H9 (cell line): Measurements from ENCODE around the gene MRPL45. TPM values are rescaled to one million over a fixed set of nuclear protein-coding genes. Genes with fewer than 3 reads are reported as not detected.

Source experiments
- DNase-seq: peaks from one replicate; pipeline ENCODE4 v3.0.0-alpha.2; 2017
- H2AFZ ChIP-seq: one replicate; pipeline ENCODE4 v1.6.1; 2013; ENCODE audit warnings: mild to moderate bottlenecking, low read length, control low read depth, moderate library complexity
- H2AK5ac ChIP-seq: 2 replicates; pipeline ENCODE4 v1.6.1; 2013; ENCODE audit warnings: low read length, control low read depth, mixed read lengths; ENCODE audit not compliant: insufficient read length
- H2BK120ac ChIP-seq: one replicate; pipeline ENCODE4 v1.6.1; 2013; ENCODE audit warnings: low read depth, mild to moderate bottlenecking, low read length, control low read depth, inconsistent platforms; ENCODE audit not compliant: poor library complexity, severe bottlenecking
- H2BK12ac ChIP-seq: 2 replicates; pipeline ENCODE4 v1.6.1; 2013; ENCODE audit warnings: low read length, control low read depth, mixed read lengths, low read depth; ENCODE audit not compliant: insufficient read length
- H2BK15ac ChIP-seq: 2 replicates; pipeline ENCODE4 v1.6.1; 2013; ENCODE audit warnings: low read depth, low read length, control low read depth
- H2BK20ac ChIP-seq: one replicate; pipeline ENCODE4 v1.6.1; 2013; ENCODE audit warnings: low read depth, mild to moderate bottlenecking, low read length, control low read depth, inconsistent platforms; ENCODE audit not compliant: poor library complexity, severe bottlenecking
- H2BK5ac ChIP-seq: 2 replicates; pipeline ENCODE4 v1.6.1; 2013; ENCODE audit warnings: low read length, control low read depth, mixed read lengths; ENCODE audit not compliant: insufficient read length
- H3K14ac ChIP-seq: 2 replicates; pipeline ENCODE4 v1.6.1; 2013; ENCODE audit warnings: low read length, control low read depth; ENCODE audit not compliant: insufficient read depth
- H3K18ac ChIP-seq: 2 replicates; pipeline ENCODE4 v1.6.1; 2013; ENCODE audit warnings: low read depth, mild to moderate bottlenecking, mixed read lengths, low read length, control low read depth; ENCODE audit not compliant: insufficient read length
- H3K23ac ChIP-seq: 2 replicates; pipeline ENCODE4 v1.6.1; 2013; ENCODE audit warnings: low read length, control low read depth, mixed read lengths, low read depth; ENCODE audit not compliant: insufficient read length
- H3K23me2 ChIP-seq: 2 replicates; pipeline ENCODE4 v1.6.1; 2013; ENCODE audit warnings: low read depth, mild to moderate bottlenecking, mixed read lengths, low read length, control low read depth; ENCODE audit not compliant: insufficient read length, poor library complexity, severe bottlenecking
- H3K27ac ChIP-seq: 2 replicates; pipeline ENCODE4 v1.5.1; 2013; ENCODE audit warnings: low read length, control low read depth, mixed read lengths, low read depth; ENCODE audit not compliant: insufficient read length
- H3K27me3 ChIP-seq: 2 replicates; pipeline ENCODE4 v1.6.1; 2013; ENCODE audit warnings: low read length, control low read depth, inconsistent platforms; ENCODE audit not compliant: insufficient read depth
- H3K4ac ChIP-seq: 2 replicates; pipeline ENCODE4 v1.6.1; 2013; ENCODE audit warnings: low read depth, mild to moderate bottlenecking, control low read depth, inconsistent platforms, low read length, moderate library complexity
- H3K4me1 ChIP-seq: 2 replicates; pipeline ENCODE4 v1.6.1; 2013; ENCODE audit warnings: low read length, control low read depth, inconsistent platforms; ENCODE audit not compliant: insufficient read depth
- H3K4me2 ChIP-seq: 2 replicates; pipeline ENCODE4 v1.6.1; 2013; ENCODE audit warnings: low read length, control low read depth, mixed read lengths; ENCODE audit not compliant: insufficient read length, insufficient read depth
- H3K56ac ChIP-seq: 2 replicates; pipeline ENCODE4 v1.6.1; 2013; ENCODE audit warnings: low read depth, mild to moderate bottlenecking, mixed read lengths, low read length, control low read depth; ENCODE audit not compliant: insufficient read length
- H3K79me1 ChIP-seq: 2 replicates; pipeline ENCODE4 v1.6.1; 2013; ENCODE audit warnings: low read depth, mild to moderate bottlenecking, moderate library complexity, low read length, control low read depth, inconsistent platforms; ENCODE audit not compliant: insufficient read depth, poor library complexity, severe bottlenecking
- H3K79me2 ChIP-seq: 2 replicates; pipeline ENCODE4 v1.6.1; 2013; ENCODE audit warnings: low read length, control low read depth, inconsistent platforms; ENCODE audit not compliant: insufficient read depth
- H3K9ac ChIP-seq: 2 replicates; pipeline ENCODE4 v1.6.1; 2013; ENCODE audit warnings: low read length, control low read depth, mixed read lengths; ENCODE audit not compliant: insufficient read length; ENCODE audit errors: extremely low read depth
- H3K9me3 ChIP-seq: one replicate; pipeline ENCODE4 v1.6.1; 2013; ENCODE audit warnings: low read depth, low read length, inconsistent platforms; ENCODE audit not compliant: control insufficient read depth
- H3T11ph ChIP-seq: one replicate; pipeline ENCODE4 v1.6.1; 2013; ENCODE audit warnings: mild to moderate bottlenecking, low read length, control low read depth, inconsistent platforms
- H4K20me1 ChIP-seq: one replicate; pipeline ENCODE4 v1.6.1; 2013; ENCODE audit not compliant: control insufficient read depth, insufficient read length, insufficient read depth
- H4K5ac ChIP-seq: 2 replicates; pipeline ENCODE4 v1.6.1; 2013; ENCODE audit warnings: low read depth, mild to moderate bottlenecking, mixed read lengths, low read length, control low read depth; ENCODE audit not compliant: insufficient read length
- H4K8ac ChIP-seq: replicated peaks from 2 replicates; pipeline ENCODE4 v1.6.1; 2013; ENCODE audit warnings: low read length, control low read depth, mixed read lengths, low read depth; ENCODE audit not compliant: insufficient read length
- H4K91ac ChIP-seq: 2 replicates; pipeline ENCODE4 v1.6.1; 2013; ENCODE audit warnings: low read depth, mild to moderate bottlenecking, moderate library complexity, mixed read lengths, low read length, control low read depth; ENCODE audit not compliant: insufficient read length
- H3K27ac Mint-ChIP-seq, 3 experiments: 2 replicates in 2 of 3; 3 replicates in 1 of 3; pipeline ENCODE4 v1.8.0; 2020 to 2021; ENCODE audit warnings: mixed read lengths in 3 of 3, mild to moderate bottlenecking in 1 of 3, moderate library complexity in 1 of 3
- H3K27me3 Mint-ChIP-seq: 2 replicates; pipeline ENCODE4 v1.8.0; 2021; ENCODE audit warnings: low read depth, mild to moderate bottlenecking, moderate library complexity, mixed read lengths
- H3K36me3 Mint-ChIP-seq, 3 experiments: 2 replicates in 2 of 3; 3 replicates in 1 of 3; pipeline ENCODE4 v1.8.0; 2020 to 2021; ENCODE audit warnings: low read depth in 3 of 3, mixed read lengths in 3 of 3; ENCODE audit not compliant: insufficient read depth in 1 of 3
- H3K4me1 Mint-ChIP-seq, 2 experiments: 2 replicates each; pipeline ENCODE4 v1.8.0; 2020; ENCODE audit warnings: mixed read lengths in 2 of 2
- H3K4me3 Mint-ChIP-seq, 2 experiments: 2 replicates in 1 of 2; 3 replicates in 1 of 2; pipeline ENCODE4 v1.8.0; 2020 to 2021; ENCODE audit warnings: mild to moderate bottlenecking in 2 of 2, mixed read lengths in 2 of 2, moderate library complexity in 1 of 2
- H3K9me3 Mint-ChIP-seq, 2 experiments: 2 replicates in 1 of 2; 3 replicates in 1 of 2; pipeline ENCODE4 v1.8.0; 2020; ENCODE audit warnings: mild to moderate bottlenecking in 2 of 2, mixed read lengths in 2 of 2, moderate library complexity in 1 of 2
- WGBS: extraction: QIAGEN DNeasy Blood & Tissue Kit; methylation state at CpG from one replicate; pipeline ENCODE4 v1.1.7; 2013; ENCODE audit warnings: missing lambda C conversion rate, low lambda C conversion rate, mixed read lengths; ENCODE audit not compliant: insufficient read length; ENCODE audit errors: extremely low coverage; 5-methylcytosine and 5-hydroxymethylcytosine counted together
- total RNA-seq: library from RNA; stranded (reverse); gene quantifications from 2 replicates; pipeline ENCODE4 v1.2.1, GENCODE V29; 2021
- TF ChIP-seq, protein P1 (sequence below): fragments of 200-600 bp; sonication (generic); conservative IDR thresholded peaks from 3 replicates; pipeline ENCODE4 v1.8.0; 2021; ENCODE audit warnings: antibody characterized with exemption, mild to moderate bottlenecking

MRPL45 gene
- total RNA-seq, 1 experiment from 2014 or later = 59.9 TPM

DNA sequence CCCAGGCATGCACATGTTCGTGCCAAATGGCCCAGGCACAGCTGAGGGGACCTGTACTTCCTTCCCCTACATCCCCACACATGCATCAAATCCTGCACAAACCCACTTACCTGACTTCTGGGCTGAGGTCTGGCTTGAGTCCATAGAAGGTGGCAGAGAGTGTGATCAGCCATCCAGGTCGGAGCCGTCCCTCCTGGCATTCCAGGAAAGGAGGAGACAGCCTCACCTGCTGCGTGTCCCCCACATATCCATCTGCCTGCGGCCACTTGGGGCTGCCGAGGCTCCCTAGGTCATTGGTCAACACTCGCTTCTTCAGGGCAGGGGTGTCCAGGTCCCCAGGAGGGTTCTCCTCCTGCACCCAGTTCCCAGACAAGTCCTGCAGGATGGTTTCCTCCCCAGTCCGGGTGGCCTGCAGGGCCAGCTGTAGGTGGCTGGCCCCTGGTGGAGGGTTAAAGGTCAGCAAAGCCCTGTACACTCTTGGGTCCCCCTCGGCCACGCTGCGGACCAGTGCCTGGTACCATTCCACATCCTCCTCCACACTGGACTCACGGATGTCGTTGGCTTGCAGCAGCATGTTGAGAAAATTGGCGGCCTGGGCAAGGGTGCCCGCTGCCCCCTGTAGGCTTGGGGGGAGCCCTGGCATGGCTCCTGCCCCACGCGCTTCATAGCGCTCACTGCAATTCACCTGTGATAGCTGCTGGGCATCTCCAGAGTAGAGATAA lies 46.1 kb downstream of the MRPL45 start:
- Histone ChIP-seq H3K23ac (no peak overlapping the region), H4K20me1 (peaks cover 3% of the 10 kb centered on the region), H4K8ac (no peak overlapping the region), H2BK5ac (no peak overlapping the region), H3K4me1 (peaks cover 6% of the 10 kb centered on the region; the same call in 1 of the 2 replicates), H3K14ac (no peak overlapping the region; the same call in 1 of the 2 replicates), H3K27ac (no peak overlapping the region), H3T11ph (no peak overlapping the region), H2BK15ac (no peak overlapping the region), H3K27me3 (no peaks in the 10 kb centered on the region; the same call in 1 of the 2 replicates), H2BK20ac (no peak overlapping the region), H3K4ac (no peak overlapping the region), H3K79me2 (no peaks in the 10 kb centered on the region), H3K23me2 (no peaks in the 10 kb centered on the region), H3K79me1 (no peaks in the 10 kb centered on the region), H3K9me3 (no peaks in the 10 kb centered on the region), H2AFZ (no peak overlapping the region), H2AK5ac (no peak overlapping the region), H3K56ac (no peak overlapping the region), H3K9ac (no peak overlapping the region), H4K5ac (no peak overlapping the region), H2BK120ac (no peak overlapping the region), H3K4me2 (no peak overlapping the region), H2BK12ac (no peak overlapping the region), H4K91ac (no peak overlapping the region), H3K18ac (no peak overlapping the region)
- Mint-ChIP-seq H3K27ac (peak overlapping the region in 1 of 3 experiments; percentile 40; a peak in 3 of 7 replicates), H3K4me1 (peaks cover 17 to 22% of the 10 kb centered on the region in 2 experiments), H3K4me3 (no peak overlapping the region), H3K36me3 (no peaks in the 10 kb centered on the region), H3K27me3 (peaks cover 10% of the 10 kb centered on the region; the same call in 1 of the 2 replicates), H3K9me3 (no peaks in the 10 kb centered on the region)
- TF ChIP-seq, protein P1, sequence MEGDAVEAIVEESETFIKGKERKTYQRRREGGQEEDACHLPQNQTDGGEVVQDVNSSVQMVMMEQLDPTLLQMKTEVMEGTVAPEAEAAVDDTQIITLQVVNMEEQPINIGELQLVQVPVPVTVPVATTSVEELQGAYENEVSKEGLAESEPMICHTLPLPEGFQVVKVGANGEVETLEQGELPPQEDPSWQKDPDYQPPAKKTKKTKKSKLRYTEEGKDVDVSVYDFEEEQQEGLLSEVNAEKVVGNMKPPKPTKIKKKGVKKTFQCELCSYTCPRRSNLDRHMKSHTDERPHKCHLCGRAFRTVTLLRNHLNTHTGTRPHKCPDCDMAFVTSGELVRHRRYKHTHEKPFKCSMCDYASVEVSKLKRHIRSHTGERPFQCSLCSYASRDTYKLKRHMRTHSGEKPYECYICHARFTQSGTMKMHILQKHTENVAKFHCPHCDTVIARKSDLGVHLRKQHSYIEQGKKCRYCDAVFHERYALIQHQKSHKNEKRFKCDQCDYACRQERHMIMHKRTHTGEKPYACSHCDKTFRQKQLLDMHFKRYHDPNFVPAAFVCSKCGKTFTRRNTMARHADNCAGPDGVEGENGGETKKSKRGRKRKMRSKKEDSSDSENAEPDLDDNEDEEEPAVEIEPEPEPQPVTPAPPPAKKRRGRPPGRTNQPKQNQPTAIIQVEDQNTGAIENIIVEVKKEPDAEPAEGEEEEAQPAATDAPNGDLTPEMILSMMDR = no peak
- WGBS = no CpG with 5 or more reads among the region's 18 CpGs
- DNase-seq = peak; percentile 28
